ENCODE results near the gene FBXO21. TPM values are rescaled to one million over a fixed set of nuclear protein-coding genes. Genes with fewer than 3 reads are reported as not detected.

FBXO21 gene
- total and polyA plus RNA-seq, 8 donors, result 9.0 to 42.4 (median 24.8) TPM

GRCh38 chr12:117155278-117156060, 34.8 kb downstream of the FBXO21 start:
- TF ChIP-seq, protein P1, sequence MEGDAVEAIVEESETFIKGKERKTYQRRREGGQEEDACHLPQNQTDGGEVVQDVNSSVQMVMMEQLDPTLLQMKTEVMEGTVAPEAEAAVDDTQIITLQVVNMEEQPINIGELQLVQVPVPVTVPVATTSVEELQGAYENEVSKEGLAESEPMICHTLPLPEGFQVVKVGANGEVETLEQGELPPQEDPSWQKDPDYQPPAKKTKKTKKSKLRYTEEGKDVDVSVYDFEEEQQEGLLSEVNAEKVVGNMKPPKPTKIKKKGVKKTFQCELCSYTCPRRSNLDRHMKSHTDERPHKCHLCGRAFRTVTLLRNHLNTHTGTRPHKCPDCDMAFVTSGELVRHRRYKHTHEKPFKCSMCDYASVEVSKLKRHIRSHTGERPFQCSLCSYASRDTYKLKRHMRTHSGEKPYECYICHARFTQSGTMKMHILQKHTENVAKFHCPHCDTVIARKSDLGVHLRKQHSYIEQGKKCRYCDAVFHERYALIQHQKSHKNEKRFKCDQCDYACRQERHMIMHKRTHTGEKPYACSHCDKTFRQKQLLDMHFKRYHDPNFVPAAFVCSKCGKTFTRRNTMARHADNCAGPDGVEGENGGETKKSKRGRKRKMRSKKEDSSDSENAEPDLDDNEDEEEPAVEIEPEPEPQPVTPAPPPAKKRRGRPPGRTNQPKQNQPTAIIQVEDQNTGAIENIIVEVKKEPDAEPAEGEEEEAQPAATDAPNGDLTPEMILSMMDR (IDR thresholded peaks at IDR 0.05), result peak; percentile 67 to 84 (median 82)
- no peaks in the 10 kb centered on the region for H3K27me3 ChIP-seq
- no peaks in the 10 kb centered on the region for H3K4me1 ChIP-seq
- 78 to 86% methylated on average over 47 of the region's 47 CpGs for WGBS, 2 donors
- no peaks in the 10 kb centered on the region for H3K9me3 ChIP-seq
- DNase-seq (peak; percentile 63 to 90 (median 84)), FAIRE-seq (no peak), ATAC-seq (peak; percentile 79 to 94 (median 89))
- intact Hi-C loops (cut with DNase I), result no loop called here
- H3K36me3 ChIP-seq, result peaks cover 0 to 61% (median 30%) of the 10 kb centered on the region in 3 donors
- no peak overlapping the region for H3K27ac ChIP-seq
- H3K4me3 ChIP-seq, result no peak overlapping the region

- intact Hi-C loops (cut with DNase I), result no loop called here
- DNase-seq, result no peak
- FAIRE-seq, result no peak
- H3K27me3 ChIP-seq, result no peaks in the 10 kb centered on the region
- 86 to 88% methylated on average over 27 of the region's 27 CpGs for WGBS, 2 donors
- no peaks in the 10 kb centered on the region for H3K4me1 ChIP-seq
- H3K36me3 ChIP-seq, result peaks cover 0 to 44% (median 30%) of the 10 kb centered on the region in 3 donors
- H3K9me3 ChIP-seq, result no peaks in the 10 kb centered on the region
- no peak overlapping the region for H3K4me3 ChIP-seq
- TF ChIP-seq, protein P1 (IDR thresholded peaks at IDR 0.05), result no peak
- H3K27ac ChIP-seq, result no peak overlapping the region
- no peak for ATAC-seq
Measured at GRCh38 chr12:117152793-117153775, 37.2 kb downstream of the FBXO21 start.

DNA sequence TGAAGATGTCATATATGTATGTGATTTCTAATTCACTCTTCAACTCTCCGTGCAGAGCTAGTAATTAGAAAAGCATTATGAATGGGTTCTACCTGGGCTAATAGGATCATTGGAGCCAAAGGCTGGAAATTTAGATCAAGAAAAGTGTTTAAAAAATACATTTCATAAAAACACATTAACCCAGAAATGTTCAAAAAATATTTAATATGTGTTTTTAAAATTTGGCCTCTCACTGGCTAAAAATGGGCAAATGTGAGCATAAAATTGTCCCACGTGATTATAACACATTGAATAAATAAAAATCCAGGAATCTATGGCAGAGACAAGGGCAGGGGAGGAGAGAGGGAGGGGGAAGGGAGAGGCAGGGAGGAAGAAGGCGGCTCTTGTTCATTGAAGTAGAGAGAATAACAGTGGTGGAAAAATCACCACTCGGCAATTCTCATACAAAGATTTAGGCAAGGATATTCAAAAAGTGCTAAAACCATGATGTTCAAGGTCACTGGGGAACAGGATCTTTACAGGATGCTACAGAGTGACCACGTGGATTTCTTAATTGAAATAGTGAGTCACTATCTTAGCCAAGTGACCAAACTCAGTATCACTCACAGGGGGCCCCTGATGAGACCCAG, 38.8 kb downstream of the FBXO21 start:
- DNase-seq, result no peak
- intact Hi-C loops (cut with DNase I), result no loop called here
- TF ChIP-seq, protein P1 (IDR thresholded peaks at IDR 0.05), result no peak
- Histone ChIP-seq H3K4me1 (no peaks in the 10 kb centered on the region), H3K27ac (no peak overlapping the region), H3K36me3 (peaks cover 0 to 37% (median 20%) of the 10 kb centered on the region in 3 donors), H3K9me3 (no peaks in the 10 kb centered on the region), H3K27me3 (no peaks in the 10 kb centered on the region), H3K4me3 (no peak overlapping the region)
- ATAC-seq, result no peak
- 63 to 70% methylated on average over 5 of the region's 5 CpGs for WGBS, 2 donors
- no peak for FAIRE-seq

DNA sequence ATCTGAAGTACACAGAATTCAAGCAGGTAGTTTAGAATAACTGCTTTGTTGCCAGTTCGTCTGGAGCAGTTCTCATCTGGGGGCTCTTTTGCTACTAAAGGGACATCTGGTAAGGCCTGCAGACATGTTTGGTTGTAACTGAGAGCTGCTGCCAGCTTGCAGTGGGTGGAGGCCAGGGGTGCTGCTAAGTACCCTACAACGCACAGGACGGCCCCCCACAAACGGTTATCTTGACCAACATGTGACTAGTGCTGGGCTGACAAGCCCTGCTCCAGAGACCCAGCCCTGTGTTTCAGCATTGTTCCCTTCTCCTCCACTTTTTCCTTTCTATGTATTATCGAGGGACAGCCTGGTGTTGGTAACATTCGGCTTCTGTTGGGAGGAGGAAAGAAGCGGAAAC, 40.8 kb downstream of the FBXO21 start:
- no peaks in the 10 kb centered on the region for H3K4me1 ChIP-seq
- H3K9me3 ChIP-seq, result no peaks in the 10 kb centered on the region
- no peak overlapping the region for H3K4me3 ChIP-seq
- no peaks in the 10 kb centered on the region for H3K27me3 ChIP-seq
- DNase-seq (no peak), ATAC-seq (no peak), FAIRE-seq (no peak)
- 85 to 96% methylated on average over 7 of the region's 7 CpGs for WGBS, 2 donors
- intact Hi-C loops (cut with DNase I), result no loop called here
- no peak overlapping the region for H3K27ac ChIP-seq
- TF ChIP-seq, protein P1 (IDR thresholded peaks at IDR 0.05), result no peak
- H3K36me3 ChIP-seq, result peaks cover 0 to 34% (median 6%) of the 10 kb centered on the region in 3 donors

All from pancreas (tissue), 10 donors.